Natural killer cell (primary cell): ENCODE results near the gene GSG1L2. TPM values are rescaled to one million over a fixed set of nuclear protein-coding genes. Genes with fewer than 3 reads are reported as not detected.

ENCODE experiments used
- ATAC-seq, 3 donors: fragments of 150-1000 bp in 2 of 3; fragments of 200-7000 bp in 1 of 3; cut with Tn5 transposase; 1 replicate in 1 of 3; 2 replicates in 2 of 3; pipeline ENCODE4 v1.10.0; 2021; ENCODE audit warnings: mild to moderate bottlenecking in 2 of 3, moderate library complexity in 2 of 3
- DNase-seq, 2 donors: peaks; one replicate each; pipeline versions ENCODE4 v3.0.0 to v3.0.0-alpha.2; 2013 to 2021; ENCODE audit warnings: mixed read lengths in 1 of 2
- H3K27ac ChIP-seq: one replicate; pipeline ENCODE4 v1.5.1; 2013; ENCODE audit warnings: mild to moderate bottlenecking, low read length
- H3K27me3 ChIP-seq: one replicate; pipeline ENCODE4 v1.6.1; 2013; ENCODE audit warnings: low read length; ENCODE audit not compliant: control insufficient read depth, insufficient read depth
- H3K36me3 ChIP-seq: one replicate; pipeline ENCODE4 v1.6.1; 2013; ENCODE audit warnings: low read length; ENCODE audit not compliant: control insufficient read depth, insufficient read depth
- H3K4me1 ChIP-seq: one replicate; pipeline ENCODE4 v1.6.1; 2013; ENCODE audit warnings: low read length; ENCODE audit not compliant: control insufficient read depth, insufficient read depth
- H3K4me3 ChIP-seq: one replicate; pipeline ENCODE4 v1.5.1; 2013; ENCODE audit warnings: low read length
- H3K9me3 ChIP-seq: one replicate; pipeline ENCODE4 v1.6.1; 2013; ENCODE audit warnings: low read length; ENCODE audit not compliant: control insufficient read depth, insufficient read depth
- H3K27ac Mint-ChIP-seq, 2 donors: one replicate each; pipeline ENCODE4 v1.8.0; 2022; ENCODE audit warnings: mild to moderate bottlenecking in 2 of 2, mixed read lengths in 2 of 2, moderate library complexity in 1 of 2
- H3K27me3 Mint-ChIP-seq, 2 donors: one replicate each; pipeline ENCODE4 v1.8.0; 2022; ENCODE audit warnings: low read depth in 2 of 2, mixed read lengths in 2 of 2
- H3K36me3 Mint-ChIP-seq: one replicate; pipeline ENCODE4 v1.8.0; 2022; ENCODE audit warnings: mixed read lengths
- H3K4me1 Mint-ChIP-seq, 2 donors: one replicate each; pipeline ENCODE4 v1.8.0; 2022; ENCODE audit warnings: mixed read lengths in 2 of 2
- H3K4me3 Mint-ChIP-seq: one replicate; pipeline ENCODE4 v1.8.0; 2022; ENCODE audit warnings: mild to moderate bottlenecking, moderate library complexity, mixed read lengths
- H3K9me3 Mint-ChIP-seq, 2 donors: one replicate each; pipeline ENCODE4 v1.8.0; 2022; ENCODE audit warnings: mixed read lengths in 2 of 2
- CTCF ChIP-seq: fragments of 200-600 bp; IDR thresholded peaks from one replicate; pipeline ENCODE4 v1.8.0; 2022; ENCODE audit warnings: antibody characterized with exemption
- WGBS: methylation state at CpG from one replicate; pipeline ENCODE4 v1.1.7; 2013; ENCODE audit warnings: missing lambda C conversion rate; ENCODE audit not compliant: insufficient coverage; 5-methylcytosine and 5-hydroxymethylcytosine counted together
- intact Hi-C: fragments of 100-400 bp; cut with micrococcal nuclease; formaldehyde crosslinking; loops from one replicate; pipeline ENCODE4 v1.14.2; 2022
- total RNA-seq, 4 donors: library from RNA; stranded (reverse); fragments of 120-200 nt in 1 of 4; gene quantifications; one replicate each; pipeline versions ENCODE4 v1.2.3 to v1.2.4, GENCODE V29; 2013 to 2022

The GSG1L2 gene
- total RNA-seq, 3 donors from 2014 or later (not counting 1 experiment from before 2014, with no cell fraction given) = not detected

GRCh38 chr17:9824797-9825338 is 3.0 kb upstream of the GSG1L2 start:
- Mint-ChIP-seq H3K4me1 (no peaks in the 10 kb centered on the region), H3K4me3 (no peak overlapping the region), H3K36me3 (no peaks in the 10 kb centered on the region), H3K27me3 (peaks cover 3 to 10% of the 10 kb centered on the region in 2 donors), H3K27ac (no peak overlapping the region), H3K9me3 (no peaks in the 10 kb centered on the region)
- Histone ChIP-seq H3K4me1 (no peaks in the 10 kb centered on the region), H3K27ac (no peak overlapping the region), H3K4me3 (no peak overlapping the region), H3K27me3 (peaks cover 3% of the 10 kb centered on the region), H3K9me3 (no peaks in the 10 kb centered on the region), H3K36me3 (no peaks in the 10 kb centered on the region)
- ATAC-seq (no peak), DNase-seq (no peak)
- intact Hi-C loops = no loop called here
- WGBS = 91% methylated on average over 7 of the region's 8 CpGs
- TF ChIP-seq CTCF = no peak

GRCh38 chr17:9824094-9824493 is 2.2 kb upstream of the GSG1L2 start:
- H3K27me3 ChIP-seq = no peaks in the 10 kb centered on the region
- WGBS = 67% methylated on average over 4 of the region's 4 CpGs
- intact Hi-C loops = no loop called here
- no peaks in the 10 kb centered on the region for H3K36me3 ChIP-seq
- no peak for TF ChIP-seq CTCF
- no peaks in the 10 kb centered on the region for H3K36me3 Mint-ChIP-seq
- no peaks in the 10 kb centered on the region for H3K4me1 Mint-ChIP-seq
- no peaks in the 10 kb centered on the region for H3K4me1 ChIP-seq
- ATAC-seq (no peak), DNase-seq (no peak)
- no peak overlapping the region for H3K4me3 ChIP-seq
- no peak overlapping the region for H3K27ac Mint-ChIP-seq
- H3K4me3 Mint-ChIP-seq = no peak overlapping the region
- no peaks in the 10 kb centered on the region for H3K9me3 Mint-ChIP-seq
- no peak overlapping the region for H3K27ac ChIP-seq
- peaks cover 3 to 6% of the 10 kb centered on the region in 2 donors for H3K27me3 Mint-ChIP-seq
- H3K9me3 ChIP-seq = no peaks in the 10 kb centered on the region

- Histone ChIP-seq H3K4me1 (no peaks in the 10 kb centered on the region), H3K4me3 (no peak overlapping the region), H3K36me3 (no peaks in the 10 kb centered on the region), H3K27ac (no peak overlapping the region), H3K27me3 (no peaks in the 10 kb centered on the region), H3K9me3 (no peaks in the 10 kb centered on the region)
- no peak overlapping the region for H3K27ac Mint-ChIP-seq
- no peak overlapping the region for H3K4me3 Mint-ChIP-seq
- no peak for TF ChIP-seq CTCF
- H3K36me3 Mint-ChIP-seq = no peaks in the 10 kb centered on the region
- ATAC-seq (no peak), DNase-seq (no peak)
- no peaks in the 10 kb centered on the region for H3K9me3 Mint-ChIP-seq
- peaks cover 0 to 14% of the 10 kb centered on the region in 2 donors for H3K27me3 Mint-ChIP-seq
- 84% methylated on average over 3 of the region's 3 CpGs for WGBS
- intact Hi-C loops = no loop called here
- H3K4me1 Mint-ChIP-seq = no peaks in the 10 kb centered on the region
These were observed 1.4 kb downstream of the GSG1L2 start for GRCh38 chr17:9820448-9820847.

- intact Hi-C loops = no loop called here
- Histone ChIP-seq H3K27me3 (no peaks in the 10 kb centered on the region), H3K4me3 (no peak overlapping the region), H3K36me3 (no peaks in the 10 kb centered on the region), H3K4me1 (no peaks in the 10 kb centered on the region), H3K9me3 (no peaks in the 10 kb centered on the region), H3K27ac (no peak overlapping the region)
- WGBS = 67% methylated on average over 4 of the region's 4 CpGs
- Mint-ChIP-seq H3K4me3 (no peak overlapping the region), H3K27me3 (peaks cover 0 to 14% of the 10 kb centered on the region in 2 donors), H3K9me3 (no peaks in the 10 kb centered on the region), H3K4me1 (no peaks in the 10 kb centered on the region), H3K36me3 (no peaks in the 10 kb centered on the region), H3K27ac (no peak overlapping the region)
- ATAC-seq (no peak), DNase-seq (no peak)
- no peak for TF ChIP-seq CTCF
These were observed 3.1 kb downstream of the GSG1L2 start for GRCh38 chr17:9818760-9819159.
